Measurements from ENCODE around the gene DDAH2.

The DDAH2 gene

GRCh38 chr6:31737991-31738979 is 9.2 kb upstream of the DDAH2 start (continued):
- TF ChIP-seq KLF7 (tag by site-specific recombination; IDR thresholded peaks at IDR 0.05; ENCODE audit: borderline replicate concordance) = no peak
- TF ChIP-seq ZNF529 (tag by site-specific recombination; IDR thresholded peaks at IDR 0.05; ENCODE audit: insufficient replicate concordance) = no peak
- peak; percentile 88 for TF ChIP-seq EGR2 (tag by site-specific recombination; IDR thresholded peaks at IDR 0.05; ENCODE audit: low read depth)
- TF ChIP-seq ZNF366 (tag by site-specific recombination; conservative IDR thresholded peaks at IDR 0.05) = peak; percentile 28; the same call in 1 of the 2 replicates
- no peak for TF ChIP-seq ZNF585B (tag by site-specific recombination; IDR thresholded peaks at IDR 0.05)
- TF ChIP-seq PRDM10 (tag by site-specific recombination; IDR thresholded peaks at IDR 0.05) = peak; percentile 62
- TF ChIP-seq, protein P1, sequence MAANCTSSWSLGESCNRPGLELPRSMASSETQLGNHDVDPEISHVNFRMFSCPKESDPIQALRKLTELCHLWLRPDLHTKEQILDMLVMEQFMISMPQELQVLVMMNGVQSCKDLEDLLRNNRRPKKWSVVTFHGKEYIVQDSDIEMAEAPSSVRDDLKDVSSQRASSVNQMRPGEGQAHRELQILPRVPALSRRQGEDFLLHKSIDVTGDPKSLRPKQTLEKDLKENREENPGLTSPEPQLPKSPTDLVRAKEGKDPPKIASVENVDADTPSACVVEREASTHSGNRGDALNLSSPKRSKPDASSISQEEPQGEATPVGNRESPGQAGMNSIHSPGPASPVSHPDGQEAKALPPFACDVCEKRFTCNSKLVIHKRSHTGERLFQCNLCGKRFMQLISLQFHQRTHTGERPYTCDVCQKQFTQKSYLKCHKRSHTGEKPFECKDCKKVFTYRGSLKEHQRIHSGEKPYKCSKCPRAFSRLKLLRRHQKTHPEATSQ (tag by site-specific recombination; IDR thresholded peaks at IDR 0.05) = no peak
- TF ChIP-seq ZFHX2 (tag by site-specific recombination; conservative IDR thresholded peaks at IDR 0.05) = peak; percentile 85
- TF ChIP-seq GLIS1 (tag by site-specific recombination; IDR thresholded peaks at IDR 0.05) = peak; percentile 34; the same call in 1 of the 2 replicates
- peak; percentile 77 for TF ChIP-seq ZNF600 (tag by site-specific recombination; IDR thresholded peaks at IDR 0.05)
- TF ChIP-seq MYNN (tag by site-specific recombination; IDR thresholded peaks at IDR 0.05; ENCODE audit: borderline replicate concordance) = no peak
- peak; percentile 7; the same call in 1 of the 2 replicates for TF ChIP-seq ZNF394 (tag by site-specific recombination; IDR thresholded peaks at IDR 0.05; ENCODE audit: borderline replicate concordance)
- peak; percentile 82 for TF ChIP-seq SP2 (tag by site-specific recombination; IDR thresholded peaks at IDR 0.05)
- TF ChIP-seq, protein P2, sequence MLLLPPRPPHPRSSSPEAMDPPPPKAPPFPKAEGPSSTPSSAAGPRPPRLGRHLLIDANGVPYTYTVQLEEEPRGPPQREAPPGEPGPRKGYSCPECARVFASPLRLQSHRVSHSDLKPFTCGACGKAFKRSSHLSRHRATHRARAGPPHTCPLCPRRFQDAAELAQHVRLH (tag by site-specific recombination; IDR thresholded peaks at IDR 0.05) = 0 out of 2 replicates have a peak, but pooled peaks have one; percentile 35

GRCh38 chr6:31737315-31737990 is 8.4 kb upstream of the DDAH2 start:
- Histone ChIP-seq H3K4me1 (ENCODE audit: control insufficient read depth, insufficient read depth, low read length) (peaks cover 35% of the 10 kb centered on the region), H3K4me3 (ENCODE audit: low read depth, low read length) (no peak overlapping the region), H3K27ac (ENCODE audit: extremely low read depth, low read depth, low read length) (peak overlapping the region; percentile 63), H3K9me3 (ENCODE audit: control insufficient read depth, insufficient read depth, low read depth, low read length) (no peaks in the 10 kb centered on the region), H3K36me3 (ENCODE audit: control insufficient read depth in 2 of 2, insufficient read depth in 1 of 2, low read length in 2 of 2) (peaks cover 14 to 36% of the 10 kb centered on the region in 2 experiments; a peak in 2 of 3 replicates)
- ChIA-PET POLR2A (interaction anchor here (0.7 to 6.8 kb wide), 13 partner anchors 8 to 107 kb away, joined by 3 to 102 read pairs (median 8); partner anchors contain the start of genes ABHD16A, DDAH2, HSPA1A and HSPA1B), CTCF (interaction anchor here (0.6 to 4.7 kb wide), 12 partner anchors 32 to 229 kb away, joined by 3 to 39 read pairs (median 4); partner anchors contain the start of genes GPANK1, LY6G5C, VARS1 and VWA7)
- 0 out of 2 replicates have a peak, but pooled peaks have one; percentile 31 for TF ChIP-seq ZNF391 (tag by site-specific recombination; IDR thresholded peaks at IDR 0.05; ENCODE audit: borderline replicate concordance, low read depth)
- TF ChIP-seq WT1 (tag by site-specific recombination; IDR thresholded peaks at IDR 0.05) = peak; percentile 94
- 0 out of 2 replicates have a peak, but pooled peaks have one; percentile 39 for TF ChIP-seq ZBTB7A (tag by site-specific recombination; IDR thresholded peaks at IDR 0.05; ENCODE audit: low read depth)
- no peak for TF ChIP-seq SALL2 (tag by site-specific recombination; IDR thresholded peaks at IDR 0.05; ENCODE audit: borderline replicate concordance)
- TF ChIP-seq ZNF362 (tag by site-specific recombination; IDR thresholded peaks at IDR 0.05) = 0 out of 2 replicates have a peak, but pooled peaks have one; percentile 43
- TF ChIP-seq ZEB2 (tag by site-specific recombination; IDR thresholded peaks at IDR 0.05) = no peak
- 0 out of 2 replicates have a peak, but pooled peaks have one; percentile 53 for TF ChIP-seq KLF17 (tag by site-specific recombination; IDR thresholded peaks at IDR 0.05)
- TF ChIP-seq KLF10 (tag by site-specific recombination; IDR thresholded peaks at IDR 0.05) = 0 out of 2 replicates have a peak, but pooled peaks have one; percentile 13
- no peak for TF ChIP-seq ZNF664 (tag by site-specific recombination; IDR thresholded peaks at IDR 0.05)
- TF ChIP-seq ZNF24 (tag by site-specific recombination; IDR thresholded peaks at IDR 0.05) = 0 out of 2 replicates have a peak, but pooled peaks have one; percentile 11
- 0 out of 2 replicates have a peak, but pooled peaks have one; percentile 6 for TF ChIP-seq SP3 (tag by site-specific recombination; IDR thresholded peaks at IDR 0.05)
- TF ChIP-seq ZNF350 (tag by site-specific recombination; IDR thresholded peaks at IDR 0.05) = no peak

Data from HEK293 (cell line).